ENCODE data around the gene CMTM8.

CMTM8 gene

GRCh38 chr3:32366638-32367397, 128.3 kb downstream of the CMTM8 start:
- Histone ChIP-seq H3K4me1 (ENCODE audit: low read depth, poor library complexity, severe bottlenecking) (peaks cover 52% of the 10 kb centered on the region), H3K27me3 (ENCODE audit: insufficient read depth, low read depth) (no peaks in the 10 kb centered on the region), H2AFZ (ENCODE audit: low read depth) (no peak overlapping the region; the same call in 1 of the 2 replicates), H3K79me2 (ENCODE audit: insufficient read depth, low read depth) (no peaks in the 10 kb centered on the region), H3K4me2 (peak overlapping the region; percentile 63), H4K20me1 (ENCODE audit: insufficient read depth) (no peaks in the 10 kb centered on the region), H3K36me3 (ENCODE audit: insufficient read depth) (no peaks in the 10 kb centered on the region), H3K9ac (no peak overlapping the region), H3K27ac (peak overlapping the region; percentile 63), H3K4me3 (IDR thresholded peaks at IDR 0.05; ENCODE audit: insufficient read depth, low read depth, low read length) (no peak overlapping the region)
- no peak for TF ChIP-seq CTCF (conservative IDR thresholded peaks at IDR 0.05; ENCODE audit: low read depth, low read length)

- Histone ChIP-seq H3K9ac (no peak overlapping the region), H4K20me1 (ENCODE audit: insufficient read depth) (no peaks in the 10 kb centered on the region), H3K79me2 (ENCODE audit: insufficient read depth, low read depth) (no peaks in the 10 kb centered on the region), H3K4me1 (ENCODE audit: low read depth, poor library complexity, severe bottlenecking) (peaks cover 52% of the 10 kb centered on the region), H3K4me2 (peak overlapping the region; percentile 63), H3K27me3 (ENCODE audit: insufficient read depth, low read depth) (no peaks in the 10 kb centered on the region), H3K4me3 (IDR thresholded peaks at IDR 0.05; ENCODE audit: insufficient read depth, low read depth, low read length) (no peak overlapping the region), H2AFZ (ENCODE audit: low read depth) (no peak overlapping the region; the same call in 1 of the 2 replicates), H3K27ac (peak overlapping the region; percentile 63), H3K36me3 (ENCODE audit: insufficient read depth) (no peaks in the 10 kb centered on the region)
- TF ChIP-seq CTCF (conservative IDR thresholded peaks at IDR 0.05; ENCODE audit: low read depth, low read length): no peak
These were observed 129.0 kb downstream of the CMTM8 start for GRCh38 chr3:32367442-32367841.

- H3K4me3 ChIP-seq (IDR thresholded peaks at IDR 0.05; ENCODE audit: insufficient read depth, low read depth, low read length): no peak overlapping the region
These were observed 133.2 kb downstream of the CMTM8 start for GRCh38 chr3:32371461-32372212.

GRCh38 chr3:32372213-32372490, 133.7 kb downstream of the CMTM8 start:
- Histone ChIP-seq H3K9ac (no peak overlapping the region), H3K79me2 (ENCODE audit: insufficient read depth, low read depth) (no peaks in the 10 kb centered on the region), H3K4me2 (no peak overlapping the region), H3K27me3 (ENCODE audit: insufficient read depth, low read depth) (no peaks in the 10 kb centered on the region), H3K27ac (no peak overlapping the region), H2AFZ (ENCODE audit: low read depth) (no peak overlapping the region), H3K36me3 (ENCODE audit: insufficient read depth) (no peaks in the 10 kb centered on the region), H3K4me1 (ENCODE audit: low read depth, poor library complexity, severe bottlenecking) (peaks cover 38% of the 10 kb centered on the region), H3K4me3 (IDR thresholded peaks at IDR 0.05; ENCODE audit: insufficient read depth, low read depth, low read length) (no peak overlapping the region), H4K20me1 (ENCODE audit: insufficient read depth) (no peaks in the 10 kb centered on the region)
- TF ChIP-seq CTCF (conservative IDR thresholded peaks at IDR 0.05; ENCODE audit: low read depth, low read length): no peak

More at GRCh38 chr3:32371461-32372212, 133.2 kb downstream of the CMTM8 start:
- Histone ChIP-seq H3K36me3 (ENCODE audit: insufficient read depth) (no peaks in the 10 kb centered on the region), H3K27me3 (ENCODE audit: insufficient read depth, low read depth) (no peaks in the 10 kb centered on the region), H3K79me2 (ENCODE audit: insufficient read depth, low read depth) (no peaks in the 10 kb centered on the region), H3K9ac (no peak overlapping the region), H2AFZ (ENCODE audit: low read depth) (no peak overlapping the region), H3K4me2 (no peak overlapping the region), H3K27ac (no peak overlapping the region), H3K4me1 (ENCODE audit: low read depth, poor library complexity, severe bottlenecking) (peaks cover 43% of the 10 kb centered on the region), H4K20me1 (ENCODE audit: insufficient read depth) (no peaks in the 10 kb centered on the region)
- TF ChIP-seq CTCF (conservative IDR thresholded peaks at IDR 0.05; ENCODE audit: low read depth, low read length): no peak

Data from KMS-11 (cell line).